ENCODE data around the gene TMPRSS13.
"Not testable (repeated sequence)": the region's sequence is repeated elsewhere in the genome, so short reads cannot be mapped to it uniquely, and the experiment has no call there.

Gene TMPRSS13

GRCh38 chr11:117870103-117870952 lies 58.9 kb downstream of the TMPRSS13 start:
- no peak for DNase-seq

GRCh38 chr11:117869604-117870003 lies 59.6 kb downstream of the TMPRSS13 start:
- no peak for DNase-seq

DNA sequence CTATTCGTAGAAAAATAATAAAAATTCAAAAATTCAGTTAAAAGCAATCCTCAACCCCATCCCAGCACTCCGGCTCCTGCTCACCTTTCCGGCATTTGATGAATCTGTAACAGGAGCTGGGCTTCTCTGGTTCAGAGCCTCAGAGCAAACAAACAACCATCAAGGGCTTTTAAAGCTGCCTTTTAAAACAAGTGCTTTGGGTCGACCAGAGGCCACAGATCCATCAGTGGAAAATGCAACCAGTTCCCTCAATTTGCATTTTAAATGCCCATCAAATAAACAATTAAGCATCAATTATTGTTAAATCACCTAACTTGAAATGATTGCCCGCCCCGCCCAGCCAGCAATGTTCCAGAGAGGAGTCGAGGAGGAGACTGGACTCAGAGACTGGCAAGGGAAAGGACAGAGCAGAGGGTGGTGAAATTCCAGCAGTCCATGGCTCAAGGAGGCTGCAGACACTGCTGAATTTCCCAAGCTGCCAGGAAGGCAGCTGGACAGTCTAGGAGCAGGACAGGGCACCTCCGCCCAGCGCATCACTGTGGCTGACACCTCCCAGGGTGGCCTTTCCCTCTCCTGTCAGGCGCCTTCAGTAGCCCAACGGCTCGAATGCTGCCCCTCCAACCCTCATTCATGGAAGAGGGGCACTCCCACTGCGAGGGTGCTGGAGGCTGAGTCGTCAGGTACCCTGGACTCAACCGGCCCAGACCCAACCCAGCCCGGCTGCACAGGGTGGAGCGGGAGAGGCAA lies 60.2 kb downstream of the TMPRSS13 start:
- peak; percentile 75 for DNase-seq

- DNase-seq: no peak
Measured at GRCh38 chr11:117868088-117868487, 61.1 kb downstream of the TMPRSS13 start.

- no peak for DNase-seq
Measured at GRCh38 chr11:117866526-117866925, 62.7 kb downstream of the TMPRSS13 start.

- DNase-seq: not testable (repeated sequence)
Measured at GRCh38 chr11:117865546-117865945, 63.7 kb downstream of the TMPRSS13 start.

GRCh38 chr11:117863383-117863782 lies 65.8 kb downstream of the TMPRSS13 start:
- DNase-seq: no peak

DNA sequence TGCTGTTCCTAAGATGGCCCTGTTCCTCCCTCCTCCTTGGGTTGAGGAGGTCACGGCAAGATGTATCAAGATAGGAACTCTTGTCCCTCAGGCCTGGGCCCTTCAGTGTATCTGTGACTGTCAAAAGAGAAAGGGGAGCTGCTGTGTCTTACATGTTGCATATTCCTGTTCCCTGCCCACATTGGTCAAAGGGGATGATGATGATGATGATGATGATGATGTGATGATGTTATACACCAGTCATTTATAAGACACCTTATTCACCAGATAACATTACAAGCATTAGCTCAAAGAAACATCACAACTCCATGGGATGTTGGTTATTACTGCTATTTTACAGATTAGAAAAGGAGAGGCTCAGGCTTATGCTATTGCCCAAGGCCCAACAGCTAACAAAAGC lies 66.4 kb downstream of the TMPRSS13 start:
- no peak for DNase-seq

GRCh38 chr11:117862019-117862725 lies 67.0 kb downstream of the TMPRSS13 start:
- DNase-seq: no peak

DNA sequence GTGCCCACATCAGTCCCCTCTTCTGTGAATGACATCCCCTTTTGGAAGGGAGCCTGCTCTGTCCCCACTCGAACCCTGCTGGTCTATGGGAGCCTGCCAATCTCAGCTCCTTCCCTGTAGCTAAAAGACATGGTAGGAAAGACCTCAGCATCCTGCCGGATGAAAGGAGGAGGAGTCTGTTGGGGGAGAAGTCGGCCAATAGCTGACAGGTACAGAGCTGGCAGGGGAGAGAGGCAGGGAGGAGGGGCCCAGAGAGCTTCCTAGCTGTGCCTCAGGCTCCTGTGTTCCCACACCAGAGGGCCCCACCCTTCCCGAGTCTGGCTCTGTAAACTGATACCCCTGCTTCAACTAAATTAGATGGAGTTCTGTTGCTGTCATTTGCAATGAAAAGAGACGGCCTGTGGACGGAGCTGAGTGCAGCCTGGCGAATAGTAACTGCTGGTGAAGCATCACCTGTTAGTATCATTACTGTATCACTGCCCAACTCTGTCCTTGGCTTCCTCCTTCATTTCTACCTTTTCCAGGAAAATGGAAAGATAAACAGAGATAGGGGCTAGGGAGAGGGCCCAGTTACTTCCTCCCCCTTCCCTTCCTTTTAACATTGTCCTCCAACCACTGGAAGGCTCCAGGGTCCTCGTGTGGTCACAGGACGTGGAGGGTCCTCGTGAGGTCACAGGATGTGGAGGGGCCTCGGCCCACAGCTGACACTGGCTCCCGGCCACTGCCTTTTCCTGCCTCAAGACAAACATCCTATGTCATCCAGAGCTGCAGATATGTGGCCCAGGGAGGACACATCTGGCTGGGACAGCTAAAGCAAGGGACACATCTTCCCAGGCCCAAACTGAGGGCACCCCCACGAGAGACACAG lies 67.8 kb downstream of the TMPRSS13 start:
- peak; percentile 83 for DNase-seq

DNA sequence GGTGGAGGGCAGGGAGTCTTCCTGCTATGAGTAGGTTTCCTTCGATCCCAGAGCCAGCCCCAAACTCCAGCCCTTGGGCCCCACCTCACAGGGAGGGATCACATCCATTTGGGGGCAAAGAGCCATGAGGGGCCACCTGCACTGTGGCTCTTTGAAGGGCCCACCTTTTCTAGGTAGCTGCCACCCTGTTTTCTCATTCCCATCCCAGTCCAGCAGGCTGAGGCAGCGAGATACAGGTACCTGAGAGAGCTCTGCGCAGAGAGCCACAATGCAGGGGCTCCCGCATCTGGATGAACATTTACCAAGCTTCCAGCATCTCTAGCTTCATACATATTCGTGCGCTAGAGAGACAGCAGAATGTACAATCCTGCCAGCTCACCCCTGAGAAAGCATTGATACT lies 69.1 kb downstream of the TMPRSS13 start:
- DNase-seq: no peak

DNA sequence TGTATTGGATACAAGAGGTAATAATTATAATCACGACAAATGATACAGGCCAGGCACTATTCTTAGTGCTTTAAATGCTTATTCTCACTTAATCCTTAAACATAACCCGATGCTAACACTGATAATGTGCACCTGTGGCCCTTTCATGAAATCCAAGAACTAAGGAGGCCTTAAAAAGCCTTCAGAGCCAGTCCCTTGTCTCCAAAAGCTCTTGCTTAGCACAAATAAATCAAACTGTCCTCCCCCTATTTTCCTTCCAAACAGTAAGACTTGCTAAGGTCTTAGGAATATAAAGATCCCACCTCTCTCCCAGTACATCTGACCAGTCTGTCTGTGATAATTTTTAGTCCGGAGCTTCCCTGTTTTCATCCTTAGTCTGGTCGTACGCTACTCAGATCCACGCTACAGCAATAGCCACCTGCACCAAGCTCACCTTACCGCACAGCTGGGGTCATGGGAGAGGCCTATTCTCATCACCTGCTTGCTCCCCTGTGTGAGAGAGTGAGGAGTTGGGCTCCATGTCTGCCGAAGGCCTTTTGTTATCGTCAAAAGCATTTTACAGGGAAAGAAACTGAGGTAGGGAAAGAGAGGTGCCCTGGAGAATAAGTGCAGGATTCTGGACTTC lies 69.6 kb downstream of the TMPRSS13 start:
- no peak for DNase-seq

DNA sequence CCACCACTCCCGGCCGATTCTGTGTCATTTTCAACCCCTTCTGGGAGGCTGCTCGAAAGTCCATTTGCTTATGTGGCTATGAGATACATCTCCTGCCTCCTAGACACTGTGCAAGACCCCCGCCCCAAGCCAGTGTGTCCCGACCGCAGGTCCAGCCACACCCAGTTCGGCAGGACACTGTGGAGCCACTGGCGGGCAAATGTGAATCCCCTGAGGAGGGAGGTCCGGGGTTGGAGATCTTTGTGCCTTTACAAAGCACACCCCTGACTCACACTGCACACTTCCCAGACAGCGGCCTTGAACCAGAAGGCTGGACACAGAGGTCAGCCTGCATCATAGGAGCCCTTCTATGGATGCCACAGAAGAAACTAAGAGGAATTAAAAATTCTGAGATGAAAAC lies 70.1 kb downstream of the TMPRSS13 start:
- DNase-seq: no peak

- DNase-seq: no peak
Measured at GRCh38 chr11:117857734-117858414, 71.3 kb downstream of the TMPRSS13 start.

DNA sequence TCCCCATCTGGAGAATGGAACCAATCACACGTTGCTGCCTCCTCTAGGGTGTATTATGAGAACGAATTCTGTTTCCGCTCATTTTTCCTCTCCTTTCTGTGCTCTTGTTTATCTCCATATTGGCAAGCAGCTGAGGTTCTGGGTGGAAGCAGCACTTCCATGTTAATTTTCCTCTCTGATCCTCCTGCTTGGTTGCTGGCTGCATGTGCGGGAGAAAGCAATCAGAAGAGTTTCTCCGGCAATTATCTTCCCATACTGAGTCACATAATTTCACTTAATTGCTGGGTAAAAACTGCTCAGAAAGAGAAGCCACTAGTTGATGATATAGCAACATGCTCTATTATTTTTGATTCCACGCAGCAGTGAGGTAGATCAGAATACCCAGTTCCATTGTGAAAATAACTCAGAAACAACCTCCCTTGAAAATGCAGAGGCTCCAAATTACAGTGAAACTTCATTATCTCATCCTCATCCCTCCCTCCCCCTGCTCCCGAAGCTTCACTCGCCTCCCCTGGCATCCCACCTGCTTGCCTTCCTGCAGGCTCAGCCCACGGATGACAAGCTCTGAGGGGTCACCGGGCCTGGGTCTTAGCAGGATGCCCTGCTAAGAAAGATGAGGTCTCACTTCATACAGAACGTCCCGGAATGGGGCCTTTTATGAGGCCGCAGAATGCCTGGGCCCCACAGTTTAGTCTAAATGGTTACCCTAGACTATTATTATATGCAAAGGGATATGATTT lies 73.1 kb downstream of the TMPRSS13 start:
- DNase-seq: no peak

- DNase-seq: no peak
Measured at GRCh38 chr11:117855186-117855845, 73.9 kb downstream of the TMPRSS13 start.

DNA sequence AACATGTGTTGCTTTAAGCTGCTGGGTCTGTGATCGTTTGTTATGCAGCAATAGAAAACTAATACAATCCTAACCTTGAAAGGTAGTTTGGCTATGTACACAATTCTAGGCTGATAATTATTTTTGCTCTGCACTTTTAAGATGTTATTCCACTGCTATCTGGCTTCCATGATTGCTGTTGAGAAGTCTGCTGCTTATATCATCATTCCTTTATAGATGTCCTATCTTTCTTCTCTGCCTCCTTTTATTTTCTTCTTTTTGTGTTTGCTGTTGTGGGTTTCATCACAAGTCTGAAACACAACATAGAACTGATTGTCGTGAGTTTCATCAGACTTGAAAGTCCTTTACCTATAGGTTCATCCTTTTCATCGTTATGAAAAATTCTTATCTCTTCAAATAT lies 76.9 kb downstream of the TMPRSS13 start:
- no peak for DNase-seq

- DNase-seq: no peak
Measured at GRCh38 chr11:117851852-117852251, 77.3 kb downstream of the TMPRSS13 start.

DNA sequence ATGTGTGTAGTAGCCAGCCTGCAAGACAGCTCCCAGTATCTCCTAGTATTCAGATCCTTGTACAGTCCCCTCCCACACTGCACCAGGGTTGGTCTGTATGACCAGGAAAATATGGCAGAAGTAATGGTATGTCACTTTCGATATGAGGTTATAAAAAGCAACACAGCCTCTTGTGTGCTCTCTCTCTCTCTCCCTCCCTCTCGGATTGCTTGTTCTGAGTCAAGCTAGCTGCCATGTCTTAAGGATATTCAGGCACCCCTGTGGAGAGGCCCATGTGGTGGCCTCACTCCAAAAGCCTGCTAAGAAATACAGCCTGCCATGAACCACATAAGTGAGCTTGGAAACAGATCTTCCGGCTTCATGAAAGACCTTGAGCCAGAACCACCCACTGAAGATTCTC lies 78.1 kb downstream of the TMPRSS13 start:
- no peak for DNase-seq

All from NCI-H2029 treated with DMSO at 0.1 percent for 48 hours (cell line).